B cell (primary cell): ENCODE results near the gene HECTD3.

ENCODE experiments used
- CTCF ChIP-seq: fragments of 200-600 bp; IDR thresholded peaks from one replicate; pipeline ENCODE4 v1.8.0; 2022; ENCODE audit warnings: antibody characterized with exemption, mild to moderate bottlenecking
- EZH2 ChIP-seq: IDR thresholded peaks from 2 replicates; pipeline ENCODE4 v1.6.1; 2012; ENCODE audit warnings: borderline replicate concordance, low read depth, mild to moderate bottlenecking, moderate library complexity, low read length; ENCODE audit not compliant: insufficient read depth, poor library complexity, severe bottlenecking

GRCh38 chr1:45009296-45009865, 1.7 kb downstream of the HECTD3 start:
- TF ChIP-seq CTCF (no peak), EZH2 (no peak)
